HepG2 (cell line): Measurements from ENCODE around the gene TBL3. TPM values are rescaled to one million over a fixed set of nuclear protein-coding genes. Genes with fewer than 3 reads are reported as not detected.

Experiments used
- CEBPG ChIP-seq: IDR thresholded peaks from 2 replicates; pipeline ENCODE4 v1.6.1; 2016
- ELF1 ChIP-seq: sonication (generic); formaldehyde crosslinking; IDR thresholded peaks from 2 replicates; pipeline ENCODE4 v1.4.0; 2020; ENCODE audit warnings: missing genetic modification reagents
- HES4 ChIP-seq: sonication (generic); formaldehyde crosslinking; IDR thresholded peaks from 2 replicates; pipeline ENCODE4 v1.9.0; 2021; ENCODE audit warnings: mild to moderate bottlenecking, missing genetic modification reagents, borderline replicate concordance
- KLF11 ChIP-seq: IDR thresholded peaks from 2 replicates; pipeline ENCODE4 v1.6.1; 2016; ENCODE audit warnings: missing compliant biosample characterization
- POGZ ChIP-seq: sonication (generic); formaldehyde crosslinking; IDR thresholded peaks from 2 replicates; pipeline ENCODE4 v1.4.0; 2020; ENCODE audit warnings: mild to moderate bottlenecking, missing genetic modification reagents
- RBAK ChIP-seq: sonication (generic); formaldehyde crosslinking; IDR thresholded peaks from 2 replicates; pipeline ENCODE4 v1.5.1; 2020; ENCODE audit warnings: mild to moderate bottlenecking, missing genetic modification reagents
- RBM22 ChIP-seq: fragments of 200-400 bp; formaldehyde crosslinking; optimal IDR thresholded peaks from 2 replicates; pipeline ENCODE3; 2017; ENCODE audit warnings: mild to moderate bottlenecking, low read length, moderate library complexity
- RORA ChIP-seq: sonication (generic); formaldehyde crosslinking; IDR thresholded peaks from 2 replicates; pipeline ENCODE4 v1.5.0; 2020; ENCODE audit warnings: mild to moderate bottlenecking, missing genetic modification reagents, moderate library complexity
- SOX5 ChIP-seq: IDR thresholded peaks from 2 replicates; pipeline ENCODE4 v1.6.1; 2016; ENCODE audit warnings: borderline replicate concordance
- ZNF253 ChIP-seq: sonication (generic); formaldehyde crosslinking; IDR thresholded peaks from 2 replicates; pipeline ENCODE4 v1.8.0; 2022; ENCODE audit warnings: mild to moderate bottlenecking, missing genetic modification reagents, borderline replicate concordance
- ZNF383 ChIP-seq: sonication (generic); formaldehyde crosslinking; IDR thresholded peaks from 2 replicates; pipeline ENCODE4 v1.4.0; 2020; ENCODE audit warnings: missing genetic modification reagents, mild to moderate bottlenecking, borderline replicate concordance
- ZNF496 ChIP-seq: sonication (generic); formaldehyde crosslinking; IDR thresholded peaks from 2 replicates; pipeline ENCODE4 v1.8.1; 2023; ENCODE audit warnings: mild to moderate bottlenecking, moderate library complexity, missing genetic modification reagents; ENCODE audit not compliant: insufficient replicate concordance
- ZNF687 ChIP-seq: sonication (generic); formaldehyde crosslinking; IDR thresholded peaks from 2 replicates; pipeline ENCODE4 v1.5.1; 2020; ENCODE audit warnings: mild to moderate bottlenecking, missing genetic modification reagents, moderate library complexity
- ZNF879 ChIP-seq: sonication (generic); formaldehyde crosslinking; IDR thresholded peaks from 2 replicates; pipeline ENCODE4 v1.8.1; 2023; ENCODE audit warnings: missing genetic modification reagents
- polyA plus RNA-seq, 8 experiments: library from polyadenylated mRNA; depleted of rRNA in 3 of 8; stranded (reverse) in 7 of 8; unstranded in 1 of 8; fragments of >200 nt; fragmentation: Illumina TruSeq in 4 of 8; extraction: Trizol in 4 of 8; gene quantifications; 2 replicates each; pipeline versions ENCODE4 v1.2.1 to v1.2.3, GENCODE V29; 2011 to 2016; ENCODE audit warnings: low read depth in 4 of 8, missing spikeins in 1 of 8, mixed read lengths in 1 of 8; ENCODE audit not compliant: insufficient read depth in 1 of 8
- total RNA-seq, 5 experiments: library from RNA; depleted of rRNA; stranded (reverse); fragments of >200 nt; fragmentation: Illumina TruSeq; extraction: Trizol; gene quantifications; 2 replicates each; pipeline ENCODE4 v1.2.3, GENCODE V29; 2016; ENCODE audit warnings: low read depth in 1 of 5
- TF ChIP-seq, protein P1 (sequence below), 2 experiments: fragments of 450-650 bp in 1 of 2; sonication (generic) in 1 of 2; formaldehyde crosslinking in 1 of 2; IDR thresholded peaks; 2 replicates each; pipeline versions ENCODE4 v1.6.1 to v1.8.0; 2016 to 2022; ENCODE audit warnings: antibody characterized with exemption in 1 of 2, mild to moderate bottlenecking in 1 of 2, missing genetic modification reagents in 1 of 2

The TBL3 gene
- total and polyA plus RNA-seq, 2 of the 13 experiments (the other 11 are each of a cell fraction or from before 2014, with no cell fraction given): 16.8 to 38.0 TPM

DNA sequence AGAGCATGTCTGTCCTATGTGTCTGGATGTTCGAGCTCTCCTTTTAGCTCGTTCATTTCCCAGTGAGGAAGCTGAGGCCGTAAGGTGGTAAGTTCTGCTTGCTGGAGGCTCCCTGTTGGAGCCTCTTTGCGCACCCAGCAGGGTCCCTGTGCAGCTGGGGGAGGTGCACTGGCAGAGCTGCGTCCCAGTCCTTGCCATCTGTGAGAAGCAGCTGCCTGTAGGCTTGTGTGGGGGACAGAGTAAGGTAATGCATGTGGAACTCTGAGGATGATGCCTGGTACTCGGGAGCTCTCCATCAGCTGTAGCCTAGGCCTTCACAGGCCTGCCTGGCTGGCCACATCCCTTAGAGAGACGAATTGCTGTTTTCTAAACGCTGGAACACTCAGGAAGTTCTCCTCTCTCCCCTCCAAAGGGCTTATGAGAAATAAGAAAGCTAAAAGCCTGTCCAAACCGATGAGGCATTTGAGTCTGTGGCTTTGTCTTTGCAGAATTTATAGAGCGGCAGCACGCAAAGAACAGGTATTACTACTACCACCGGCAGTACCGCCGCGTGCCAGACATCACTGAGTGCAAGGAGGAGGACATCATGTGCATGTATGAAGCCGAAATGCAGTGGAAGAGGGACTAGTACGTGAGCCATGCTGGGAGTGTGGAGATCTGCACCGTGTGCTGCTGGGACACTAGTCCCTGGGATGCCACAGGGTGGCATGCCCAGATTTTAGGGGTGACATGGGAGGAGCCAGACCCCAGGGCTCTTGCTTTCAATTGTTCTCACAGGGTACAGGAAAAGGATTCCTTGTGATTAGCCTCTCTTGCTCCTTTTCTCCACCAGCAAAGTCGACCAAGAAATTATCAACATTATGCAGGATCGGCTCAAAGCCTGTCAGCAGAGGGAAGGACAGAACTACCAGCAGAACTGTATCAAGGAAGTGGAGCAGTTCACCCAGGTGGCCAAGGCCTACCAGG lies 10.9 kb upstream of the TBL3 start (continued):
- TF ChIP-seq, protein P1, sequence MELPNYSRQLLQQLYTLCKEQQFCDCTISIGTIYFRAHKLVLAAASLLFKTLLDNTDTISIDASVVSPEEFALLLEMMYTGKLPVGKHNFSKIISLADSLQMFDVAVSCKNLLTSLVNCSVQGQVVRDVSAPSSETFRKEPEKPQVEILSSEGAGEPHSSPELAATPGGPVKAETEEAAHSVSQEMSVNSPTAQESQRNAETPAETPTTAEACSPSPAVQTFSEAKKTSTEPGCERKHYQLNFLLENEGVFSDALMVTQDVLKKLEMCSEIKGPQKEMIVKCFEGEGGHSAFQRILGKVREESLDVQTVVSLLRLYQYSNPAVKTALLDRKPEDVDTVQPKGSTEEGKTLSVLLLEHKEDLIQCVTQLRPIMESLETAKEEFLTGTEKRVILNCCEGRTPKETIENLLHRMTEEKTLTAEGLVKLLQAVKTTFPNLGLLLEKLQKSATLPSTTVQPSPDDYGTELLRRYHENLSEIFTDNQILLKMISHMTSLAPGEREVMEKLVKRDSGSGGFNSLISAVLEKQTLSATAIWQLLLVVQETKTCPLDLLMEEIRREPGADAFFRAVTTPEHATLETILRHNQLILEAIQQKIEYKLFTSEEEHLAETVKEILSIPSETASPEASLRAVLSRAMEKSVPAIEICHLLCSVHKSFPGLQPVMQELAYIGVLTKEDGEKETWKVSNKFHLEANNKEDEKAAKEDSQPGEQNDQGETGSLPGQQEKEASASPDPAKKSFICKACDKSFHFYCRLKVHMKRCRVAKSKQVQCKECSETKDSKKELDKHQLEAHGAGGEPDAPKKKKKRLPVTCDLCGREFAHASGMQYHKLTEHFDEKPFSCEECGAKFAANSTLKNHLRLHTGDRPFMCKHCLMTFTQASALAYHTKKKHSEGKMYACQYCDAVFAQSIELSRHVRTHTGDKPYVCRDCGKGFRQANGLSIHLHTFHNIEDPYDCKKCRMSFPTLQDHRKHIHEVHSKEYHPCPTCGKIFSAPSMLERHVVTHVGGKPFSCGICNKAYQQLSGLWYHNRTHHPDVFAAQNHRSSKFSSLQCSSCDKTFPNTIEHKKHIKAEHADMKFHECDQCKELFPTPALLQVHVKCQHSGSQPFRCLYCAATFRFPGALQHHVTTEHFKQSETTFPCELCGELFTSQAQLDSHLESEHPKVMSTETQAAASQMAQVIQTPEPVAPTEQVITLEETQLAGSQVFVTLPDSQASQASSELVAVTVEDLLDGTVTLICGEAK (IDR thresholded peaks at IDR 0.05): no peak
- TF ChIP-seq, protein P1 (CRISPR knock-in tag; IDR thresholded peaks at IDR 0.05): no peak
- TF ChIP-seq ZNF253 (no peak), ZNF687 (peak; percentile 51), HES4 (CRISPR knock-in tag) (no peak), ZNF383 (CRISPR knock-in tag) (no peak), RORA (CRISPR knock-in tag) (no peak), SOX5 (CRISPR knock-in tag) (no peak), ELF1 (no peak), RBM22 (peak; percentile 99), POGZ (CRISPR knock-in tag) (no peak), ZNF496 (no peak), KLF11 (CRISPR knock-in tag) (no peak), CEBPG (CRISPR knock-in tag) (no peak), ZNF879 (no peak), RBAK (CRISPR knock-in tag) (no peak)
